A549 (cell line): ENCODE results near the gene RAP1GDS1. TPM values are rescaled to one million over a fixed set of nuclear protein-coding genes. Genes with fewer than 3 reads are reported as not detected.
A peak's percentile ranks its signal among the peaks of the same experiment; 100 is the strongest.

ENCODE experiments used
- ATAC-seq, 2 experiments: fragments of 200-7000 bp in 1 of 2; fragments of >200 bp in 1 of 2; cut with Nextera tagmentation in 1 of 2; cut with Tn5 transposase in 1 of 2; 3 replicates each; pipeline versions ENCODE4 v1.8.0 to v1.9.1; 2018 to 2020; ENCODE audit warnings: mild to moderate bottlenecking in 1 of 2, moderate library complexity in 1 of 2
- CTCF ChIA-PET: fragments of 300-600 bp; sonication (Branson Sonifier 250); formaldehyde crosslinking; extraction: SDS; loops from one replicate; lab custom pipeline; 2021; ENCODE audit warnings: antibody characterized with exemption, inconsistent platforms; lab: Yijun Ruan, JAX
- POLR2A ChIA-PET: fragments of 350-600 bp; formaldehyde crosslinking; extraction: SDS; loops from one replicate; lab custom pipeline; 2021; ENCODE audit warnings: antibody characterized with exemption, inconsistent platforms; lab: Yijun Ruan, JAX
- DNase-seq, 2 experiments: peaks; one replicate each; pipeline versions ENCODE4 v3.0.0 to v3.0.0-alpha.2; 2011 to 2016; ENCODE audit warnings: low read depth in 1 of 2, low spot score in 1 of 2
- FAIRE-seq: peaks from 2 replicates; lab custom pipeline; 2011; peaks lifted over from hg19 to GRCh38; lab: Jason Lieb, UNC
- H3K27ac ChIP-seq, 2 experiments: fragments of >200 bp; sonication (Bioruptor Twin); formaldehyde crosslinking; 3 replicates each; pipeline ENCODE4 v1.5.1; 2016 to 2017
- H3K4me1 ChIP-seq: fragments of >200 bp; sonication (Bioruptor Twin); formaldehyde crosslinking; 3 replicates; pipeline ENCODE4 v1.6.1; 2016
- H3K4me2 ChIP-seq: fragments of >200 bp; sonication (Bioruptor Twin); formaldehyde crosslinking; 3 replicates; pipeline ENCODE4 v1.6.1; 2016
- H3K4me3 ChIP-seq: fragments of >200 bp; sonication (Bioruptor Twin); formaldehyde crosslinking; 3 replicates; pipeline ENCODE4 v1.5.1; 2016
- H3K9me3 ChIP-seq: fragments of >200 bp; sonication (Bioruptor Twin); formaldehyde crosslinking; 3 replicates; pipeline ENCODE4 v1.6.1; 2016
- ATOH8 ChIP-seq: fragments of 250-450 bp; sonication (Bioruptor Pico); IDR thresholded peaks from 2 replicates; pipeline ENCODE4 v1.5.0; 2020; ENCODE audit warnings: low read depth, mild to moderate bottlenecking, moderate library complexity
- CEBPB ChIP-seq, 2 experiments: fragments of >200 bp in 1 of 2; sonication (Bioruptor Twin) in 1 of 2; formaldehyde crosslinking in 1 of 2; IDR thresholded peaks; 2 replicates each; pipeline ENCODE4 v1.6.1; 2012 to 2016
- CTCF ChIP-seq: fragments of >200 bp; sonication (Bioruptor Twin); formaldehyde crosslinking; IDR thresholded peaks from 3 replicates; pipeline ENCODE4 v1.5.1; 2016
- E2F6 ChIP-seq: IDR thresholded peaks from 2 replicates; pipeline ENCODE4 v1.6.1; 2012; ENCODE audit warnings: low read depth, borderline replicate concordance
- EHMT2 ChIP-seq: fragments of 200-600 bp; sonication (generic); IDR thresholded peaks from 2 replicates; pipeline ENCODE4 v1.6.1; 2016; ENCODE audit warnings: antibody characterized with exemption, low read depth, mild to moderate bottlenecking, moderate library complexity
- FOSB ChIP-seq: fragments of 250-450 bp; sonication (Bioruptor Pico); IDR thresholded peaks from 2 replicates; pipeline ENCODE4 v1.5.0; 2020; ENCODE audit warnings: mild to moderate bottlenecking, moderate library complexity
- FOSL2 ChIP-seq, 2 experiments: fragments of 450-650 bp in 1 of 2; fragments of >200 bp in 1 of 2; sonication (Bioruptor Twin) in 1 of 2; formaldehyde crosslinking; IDR thresholded peaks; 2 replicates each; pipeline versions ENCODE4 v1.5.0 to v1.6.1; 2016 to 2020; ENCODE audit warnings: mild to moderate bottlenecking in 1 of 2, moderate library complexity in 1 of 2
- GATA3 ChIP-seq: IDR thresholded peaks from 2 replicates; pipeline ENCODE4 v1.6.1; 2012; ENCODE audit warnings: borderline replicate concordance
- HOXA7 ChIP-seq: fragments of 250-450 bp; sonication (Bioruptor Pico); IDR thresholded peaks from 2 replicates; pipeline ENCODE4 v1.5.0; 2020; ENCODE audit warnings: mild to moderate bottlenecking, moderate library complexity
- JUN ChIP-seq, 2 experiments: fragments of >200 bp; sonication (Bioruptor Twin); formaldehyde crosslinking; IDR thresholded peaks; 2 replicates in 1 of 2; 3 replicates in 1 of 2; pipeline ENCODE4 v1.6.1; 2016 to 2017
- JUNB ChIP-seq: fragments of >200 bp; sonication (Bioruptor Twin); formaldehyde crosslinking; IDR thresholded peaks from 2 replicates; pipeline ENCODE4 v1.6.1; 2016
- KDM5A ChIP-seq: fragments of 200-600 bp; sonication (generic); IDR thresholded peaks from 2 replicates; pipeline ENCODE4 v1.6.1; 2016; ENCODE audit warnings: antibody characterized with exemption, mild to moderate bottlenecking
- MAX ChIP-seq: IDR thresholded peaks from 2 replicates; pipeline ENCODE4 v1.6.1; 2012
- MAZ ChIP-seq: fragments of 150-350 bp; IDR thresholded peaks from 2 replicates; pipeline ENCODE4 v1.6.1; 2014; ENCODE audit warnings: antibody characterized with exemption, low read depth, low read length, borderline replicate concordance
- NPAS2 ChIP-seq: fragments of 250-450 bp; sonication (Bioruptor Pico); IDR thresholded peaks from 2 replicates; pipeline ENCODE4 v1.8.0; 2022; ENCODE audit warnings: mild to moderate bottlenecking, moderate library complexity, borderline replicate concordance
- NR3C1 ChIP-seq: fragments of >200 bp; sonication (Bioruptor Twin); formaldehyde crosslinking; IDR thresholded peaks from 3 replicates; pipeline ENCODE4 v1.6.1; 2017
- PBX3 ChIP-seq: IDR thresholded peaks from 2 replicates; pipeline ENCODE4 v1.6.1; 2012
- PHF8 ChIP-seq: fragments of 200-600 bp; sonication (generic); IDR thresholded peaks from 2 replicates; pipeline ENCODE4 v1.6.1; 2016; ENCODE audit warnings: low read depth, mild to moderate bottlenecking, antibody characterized with exemption, moderate library complexity, borderline replicate concordance
- POLR2A ChIP-seq: IDR thresholded peaks from 2 replicates; pipeline ENCODE4 v1.6.1; 2012; ENCODE audit warnings: mild to moderate bottlenecking, low read length
- POLR2AphosphoS2 ChIP-seq: conservative IDR thresholded peaks from 2 replicates; pipeline ENCODE4 v1.6.1; 2012; ENCODE audit warnings: low read length, improper control_type of control experiment, inconsistent platforms
- RAD21 ChIP-seq, 2 experiments: fragments of >200 bp in 1 of 2; sonication (Bioruptor Twin) in 1 of 2; formaldehyde crosslinking in 1 of 2; IDR thresholded peaks in 1 of 2; conservative IDR thresholded peaks in 1 of 2; 2 replicates in 1 of 2; 3 replicates in 1 of 2; pipeline ENCODE4 v1.6.1; 2012 to 2018; ENCODE audit warnings: inconsistent platforms in 1 of 2
- RARB ChIP-seq: fragments of 250-450 bp; sonication (Bioruptor Pico); IDR thresholded peaks from 2 replicates; pipeline ENCODE4 v1.8.0; 2021; ENCODE audit warnings: mild to moderate bottlenecking, moderate library complexity
- RFX5 ChIP-seq: fragments of 450-650 bp; IDR thresholded peaks from 2 replicates; pipeline ENCODE4 v1.7.1; 2014; ENCODE audit warnings: antibody characterized with exemption, mild to moderate bottlenecking, moderate library complexity
- SMC3 ChIP-seq: fragments of >200 bp; sonication (Bioruptor Twin); formaldehyde crosslinking; IDR thresholded peaks from 3 replicates; pipeline ENCODE4 v1.6.1; 2018; ENCODE audit warnings: inconsistent platforms
- USF2 ChIP-seq: fragments of 450-650 bp; IDR thresholded peaks from 2 replicates; pipeline ENCODE4 v1.6.1; 2014; ENCODE audit warnings: antibody characterized with exemption
- ZC3H11A ChIP-seq: fragments of 450-650 bp; IDR thresholded peaks from 2 replicates; pipeline ENCODE4 v1.6.1; 2014; ENCODE audit warnings: antibody characterized with exemption, mild to moderate bottlenecking
- ZSCAN20 ChIP-seq: fragments of 250-450 bp; sonication (Bioruptor Pico); IDR thresholded peaks from 2 replicates; pipeline ENCODE4 v1.8.0; 2022; ENCODE audit warnings: mild to moderate bottlenecking, moderate library complexity
- WGBS: methylation state at CpG from one replicate; pipeline ENCODE4 v1.1.6; 2017; ENCODE audit errors: missing lambda C conversion rate; 5-methylcytosine and 5-hydroxymethylcytosine counted together
- polyA plus RNA-seq, 4 experiments: library from polyadenylated mRNA; depleted of rRNA in 3 of 4; stranded (reverse); fragments of >200 nt; fragmentation: RNase III in 1 of 4; extraction: RNeasy Plus Mini Kit Qiagen cat#74134 plus additional on column Dnase treatment in 1 of 4; gene quantifications; 2 replicates in 3 of 4; 3 replicates in 1 of 4; pipeline ENCODE4 v1.2.3, GENCODE V29; 2011 to 2017

RAP1GDS1 gene
- polyA plus RNA-seq, 2 of the 4 experiments (the other 2 are of a cell fraction) = 29.3 to 31.6 TPM

GRCh38 chr4:98484031-98484430, 222.8 kb downstream of the RAP1GDS1 start:
- H3K9me3 ChIP-seq = no peaks in the 10 kb centered on the region
- ChIA-PET POLR2A (interaction anchor here (1.4 kb wide), 1 partner anchor 16 kb away, joined by 3 read pairs; no protein-coding TSS in a partner anchor), CTCF (interaction anchor here (0.9 to 2.3 kb wide), 3 partner anchors 12 to 16 kb away, joined by 3 to 11 read pairs (median 4); no protein-coding TSS in a partner anchor)
- H3K4me3 ChIP-seq = no peak overlapping the region
- no peak for TF ChIP-seq NR3C1
- TF ChIP-seq ZC3H11A = no peak
- TF ChIP-seq JUNB = no peak; the same call in 1 of the 2 replicates
- no peak for TF ChIP-seq FOSB (CRISPR knock-in tag)
- TF ChIP-seq KDM5A = no peak
- no peak for TF ChIP-seq USF2
- no peak for TF ChIP-seq ATOH8
- TF ChIP-seq POLR2AphosphoS2 = no peak
- TF ChIP-seq PHF8 = no peak
- TF ChIP-seq CTCF = no peak
- TF ChIP-seq MAZ = no peak
- TF ChIP-seq HOXA7 = no peak
- TF ChIP-seq CEBPB (IDR thresholded peaks at IDR 0.05) = no peak
- no peak for TF ChIP-seq PBX3
- peak overlapping the region; percentile 88 for H3K4me2 ChIP-seq
- peak overlapping the region; percentile 86 for H3K27ac ChIP-seq
- peaks cover 45% of the 10 kb centered on the region for H3K4me1 ChIP-seq
- DNase-seq (peak in 1 of 2 experiments; percentile 44), FAIRE-seq (no peak), ATAC-seq (peak; percentile 56 to 78; a peak in 4 of 6 replicates)
- 6% methylated on average over 3 of the region's 3 CpGs for WGBS

GRCh38 chr4:98485816-98486345, 224.7 kb downstream of the RAP1GDS1 start:
- TF ChIP-seq MAX = no peak
- no peak for TF ChIP-seq ATOH8
- TF ChIP-seq E2F6 = no peak
- no peak for ATAC-seq
- DNase-seq = no peak
- Histone ChIP-seq H3K4me1 (peaks cover 45% of the 10 kb centered on the region), H3K4me2 (no peak overlapping the region), H3K9me3 (no peaks in the 10 kb centered on the region), H3K27ac (peak overlapping the region in 1 of 2 experiments; percentile 18; a peak in 2 of 6 replicates), H3K4me3 (no peak overlapping the region)
- POLR2A ChIA-PET = no interaction called here
- CTCF ChIA-PET = no interaction called here
- FAIRE-seq = no peak
- WGBS = 95% methylated on average over 7 of the region's 7 CpGs

GRCh38 chr4:98490251-98490650, 229.1 kb downstream of the RAP1GDS1 start:
- Histone ChIP-seq H3K4me3 (no peak overlapping the region), H3K27ac (no peak overlapping the region), H3K4me2 (no peak overlapping the region), H3K9me3 (no peaks in the 10 kb centered on the region), H3K4me1 (peaks cover 3% of the 10 kb centered on the region; the same call in 1 of the 3 replicates)
- POLR2A ChIA-PET = no interaction called here
- DNase-seq (no peak), FAIRE-seq (no peak), ATAC-seq (no peak)
- 72% methylated on average over 3 of the region's 3 CpGs for WGBS
- CTCF ChIA-PET = no interaction called here
- TF ChIP-seq POLR2A (no peak), RARB (CRISPR knock-in tag) (no peak), SMC3 (no peak), JUNB (no peak), ZSCAN20 (no peak), POLR2AphosphoS2 (no peak), MAX (no peak), GATA3 (no peak), JUN (IDR thresholded peaks at IDR 0.05) (no peak), NPAS2 (CRISPR knock-in tag) (no peak), NR3C1 (no peak), EHMT2 (no peak), HOXA7 (no peak), FOSL2 (IDR thresholded peaks at IDR 0.05) (no peak), FOSL2 (CRISPR knock-in tag; IDR thresholded peaks at IDR 0.05) (no peak), RFX5 (no peak), RAD21 (conservative IDR thresholded peaks at IDR 0.05 in 1 of 2, IDR thresholded peaks at IDR 0.05 in 1 of 2) (no peak)
